B cell (primary cell): ENCODE measurements around the gene CEL. TPM values are rescaled to one million over a fixed set of nuclear protein-coding genes. Genes with fewer than 3 reads are reported as not detected.

Experiments used
- ATAC-seq: fragments of 200-7000 bp; cut with Tn5 transposase; one replicate; pipeline ENCODE4 v1.10.0; 2021; ENCODE audit warnings: low read depth, mild to moderate bottlenecking, moderate number of reproducible peaks, moderate library complexity
- CTCF ChIA-PET: fragments of 350-600 bp; sonication (Branson Sonifier 250); formaldehyde crosslinking; loops from one replicate; lab custom pipeline; 2021; ENCODE audit warnings: antibody characterized with exemption, inconsistent platforms; lab: Charles Lee
- POLR2A ChIA-PET: fragments of 350-600 bp; sonication (Branson Sonifier 250); formaldehyde crosslinking; loops from one replicate; lab custom pipeline; 2021; ENCODE audit warnings: antibody characterized with exemption; lab: Charles Lee
- DNase-seq: peaks from one replicate; pipeline ENCODE4 v3.0.0; 2013
- H2AFZ ChIP-seq: 2 replicates; pipeline ENCODE4 v1.6.1; 2012; ENCODE audit warnings: mild to moderate bottlenecking, low read depth, low read length; ENCODE audit not compliant: insufficient read depth, poor library complexity, severe bottlenecking
- H3K27ac ChIP-seq, 2 donors: 1 replicate in 1 of 2; 2 replicates in 1 of 2; pipeline ENCODE4 v1.5.1; 2012 to 2013; ENCODE audit warnings: low read length in 2 of 2, mild to moderate bottlenecking in 2 of 2, moderate library complexity in 1 of 2
- H3K27me3 ChIP-seq, 4 experiments: fragments of 200-600 bp in 1 of 4; sonication (generic) in 1 of 4; replicated peaks in 1 of 4; 1 replicate in 2 of 4; 2 replicates in 2 of 4; pipeline versions ENCODE4 v1.6.1 to v1.7.0; 2013 to 2016; ENCODE audit warnings: low read length in 3 of 4, mild to moderate bottlenecking in 2 of 4, mixed read lengths in 1 of 4, moderate library complexity in 1 of 4; ENCODE audit not compliant: insufficient read depth in 4 of 4, control insufficient read depth in 3 of 4; ENCODE audit errors: control extremely low read depth in 1 of 4
- H3K36me3 ChIP-seq, 2 experiments: replicated peaks in 1 of 2; 1 replicate in 1 of 2; 2 replicates in 1 of 2; pipeline versions ENCODE4 v1.6.1 to v1.7.1; 2013; ENCODE audit warnings: low read length in 1 of 2; ENCODE audit not compliant: insufficient read depth in 2 of 2, control insufficient read depth in 1 of 2; ENCODE audit errors: control extremely low read depth in 1 of 2, extremely low read depth in 1 of 2
- H3K4me1 ChIP-seq, 2 donors: fragments of 200-600 bp in 1 of 2; sonication (generic) in 1 of 2; 1 replicate in 1 of 2; 2 replicates in 1 of 2; pipeline versions ENCODE4 v1.5.1 to v1.6.1; 2013 to 2017; ENCODE audit warnings: low read length in 2 of 2; ENCODE audit not compliant: control insufficient read depth in 2 of 2, insufficient read depth in 2 of 2
- H3K4me2 ChIP-seq: replicated peaks from 2 replicates; pipeline ENCODE3; 2012; ENCODE audit warnings: mild to moderate bottlenecking, low read depth, low read length; ENCODE audit not compliant: poor library complexity, severe bottlenecking
- H3K4me3 ChIP-seq, 5 experiments: fragments of 200-600 bp in 1 of 5; sonication (generic) in 1 of 5; 1 replicate in 3 of 5; 2 replicates in 2 of 5; pipeline versions ENCODE4 v1.5.1 to v1.7.0; 2011 to 2016; ENCODE audit warnings: low read length in 4 of 5, mild to moderate bottlenecking in 4 of 5, low read depth in 2 of 5, control low read depth in 1 of 5, moderate library complexity in 1 of 5; ENCODE audit not compliant: insufficient read depth in 1 of 5; ENCODE audit errors: control extremely low read depth in 1 of 5, extremely low read depth in 1 of 5
- H3K79me2 ChIP-seq: fragments of 200-600 bp; sonication (generic); one replicate; pipeline ENCODE4 v1.6.0; 2016; ENCODE audit warnings: low read length; ENCODE audit not compliant: control insufficient read depth, insufficient read depth
- H3K9ac ChIP-seq: fragments of 200-600 bp; sonication (generic); 2 replicates; pipeline ENCODE4 v1.6.1; 2017; ENCODE audit warnings: mild to moderate bottlenecking, low read length, moderate library complexity
- H3K9me3 ChIP-seq, 3 donors: one replicate each; pipeline versions ENCODE4 v1.6.1 to v1.7.1; 2013; ENCODE audit warnings: low read length in 2 of 3; ENCODE audit not compliant: control insufficient read depth in 2 of 3, insufficient read depth in 1 of 3; ENCODE audit errors: control extremely low read depth in 1 of 3
- H4K20me1 ChIP-seq: 2 replicates; pipeline ENCODE4 v1.6.0; 2012; ENCODE audit warnings: mild to moderate bottlenecking, low read length; ENCODE audit not compliant: insufficient read depth, control insufficient read depth, poor library complexity, severe bottlenecking
- H3K27ac Mint-ChIP-seq: one replicate; pipeline ENCODE4 v1.8.0; 2021; ENCODE audit warnings: mixed read lengths
- H3K27me3 Mint-ChIP-seq: one replicate; pipeline ENCODE4 v1.8.0; 2021; ENCODE audit warnings: mixed read lengths
- H3K4me1 Mint-ChIP-seq: one replicate; pipeline ENCODE4 v1.8.0; 2021; ENCODE audit warnings: mixed read lengths
- H3K4me3 Mint-ChIP-seq: one replicate; pipeline ENCODE4 v1.8.0; 2021; ENCODE audit warnings: mixed read lengths
- H3K9me3 Mint-ChIP-seq: one replicate; pipeline ENCODE4 v1.8.0; 2022; ENCODE audit warnings: mixed read lengths; ENCODE audit not compliant: insufficient read depth
- WGBS: methylation state at CpG from one replicate; pipeline ENCODE4 v1.1.5; 2013; ENCODE audit warnings: missing lambda C conversion rate; ENCODE audit not compliant: insufficient coverage; 5-methylcytosine and 5-hydroxymethylcytosine counted together
- intact Hi-C: fragments of 100-400 bp; cut with micrococcal nuclease; formaldehyde crosslinking; loops from one replicate; pipeline ENCODE4 v1.10.0; 2022
- polyA plus RNA-seq: library from polyadenylated mRNA; depleted of rRNA; stranded (reverse); fragments of >200 nt; gene quantifications from 2 replicates; pipeline ENCODE4 v1.2.3, GENCODE V29; 2012
- total RNA-seq, 2 donors: library from RNA; stranded (reverse); fragments of 120-200 nt in 1 of 2; gene quantifications; 1 replicate in 1 of 2; 2 replicates in 1 of 2; pipeline versions ENCODE4 v1.2.3 to v1.2.4, GENCODE V29; 2013 to 2022
- TF ChIP-seq, protein P1 (sequence below): fragments of 200-600 bp; IDR thresholded peaks from one replicate; pipeline ENCODE4 v1.8.0; 2022; ENCODE audit warnings: antibody characterized with exemption, mild to moderate bottlenecking

The CEL gene
- total and polyA plus RNA-seq, 2 donors (not counting 1 experiment from before 2014, with no cell fraction given), result 0.51 to 0.57 TPM

DNA sequence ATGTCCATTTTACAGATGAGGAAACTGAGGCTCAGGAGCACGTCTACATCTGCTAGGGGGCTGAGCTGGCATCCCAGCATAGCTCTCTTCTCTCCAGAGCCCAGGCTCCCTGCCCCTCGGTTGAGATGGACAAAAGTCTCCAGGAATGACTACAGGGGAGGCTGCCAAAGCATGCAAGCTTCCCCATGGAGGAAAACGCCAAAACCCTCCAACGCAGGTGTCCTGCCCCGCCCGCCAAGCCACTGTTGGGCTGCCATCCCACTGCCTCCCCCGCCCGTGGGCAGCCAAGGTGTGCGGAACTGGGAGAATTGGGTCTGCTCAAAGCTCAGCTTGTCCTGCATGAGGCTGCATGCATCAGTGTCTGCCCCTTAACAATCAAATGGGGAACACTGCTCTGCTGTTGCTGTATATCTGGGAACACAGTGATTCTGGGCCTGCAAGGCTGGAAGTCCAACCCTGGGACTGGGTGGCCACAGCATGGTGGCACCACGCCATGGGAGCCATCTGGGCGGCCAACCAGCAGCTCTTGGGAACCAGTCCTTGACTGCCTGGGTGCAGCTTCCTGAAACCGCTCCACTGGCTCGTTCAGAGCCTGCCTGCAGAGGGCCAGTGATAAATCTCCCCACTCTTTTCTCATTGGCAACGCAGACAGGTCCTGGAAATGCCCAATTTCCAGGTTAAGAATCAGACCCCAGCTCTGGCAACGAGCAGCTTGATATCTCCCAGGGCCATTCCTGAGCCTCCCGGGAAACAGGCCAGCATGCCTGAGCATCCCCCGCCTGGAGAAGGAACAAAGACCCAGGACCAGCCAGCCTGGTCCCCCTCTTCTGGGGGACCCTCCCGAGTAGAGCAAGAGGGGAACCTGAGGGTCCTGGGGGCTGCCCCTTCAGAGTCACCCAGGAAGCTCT is 55.7 kb downstream of the CEL start:
- no peak overlapping the region for H3K4me3 ChIP-seq
- peaks cover 74% of the 10 kb centered on the region for H3K4me1 Mint-ChIP-seq

More for the DNA sequence above, 55.7 kb downstream of the CEL start:
- no peak for ATAC-seq
- DNase-seq, result no peak
- Histone ChIP-seq H4K20me1 (peaks cover 64% of the 10 kb centered on the region), H3K4me1 (peaks cover 57 to 71% of the 10 kb centered on the region in 2 donors), H3K36me3 (no peaks in the 10 kb centered on the region), H3K9ac (no peak overlapping the region), H3K27ac (no peak overlapping the region), H3K27me3 (no peaks in the 10 kb centered on the region), H2AFZ (no peak overlapping the region), H3K9me3 (no peaks in the 10 kb centered on the region), H3K79me2 (peaks cover 74% of the 10 kb centered on the region), H3K4me2 (no peak overlapping the region)
- Mint-ChIP-seq H3K27ac (peak overlapping the region; percentile 71), H3K27me3 (no peaks in the 10 kb centered on the region), H3K4me3 (peak overlapping the region; percentile 41), H3K9me3 (no peaks in the 10 kb centered on the region)
- CTCF ChIA-PET, result interaction anchor here (1.1 to 26.5 kb wide), 5 partner anchors 12 to 31 kb away, joined by 3 to 599 read pairs (median 6); no protein-coding TSS in a partner anchor
- intact Hi-C loops, result loop anchor here (10.0 kb wide), 1 partner anchor 357 kb away; the partner anchor contains the start of gene SLC2A6
- 92% methylated on average over 18 of the region's 18 CpGs for WGBS
- TF ChIP-seq, protein P1, sequence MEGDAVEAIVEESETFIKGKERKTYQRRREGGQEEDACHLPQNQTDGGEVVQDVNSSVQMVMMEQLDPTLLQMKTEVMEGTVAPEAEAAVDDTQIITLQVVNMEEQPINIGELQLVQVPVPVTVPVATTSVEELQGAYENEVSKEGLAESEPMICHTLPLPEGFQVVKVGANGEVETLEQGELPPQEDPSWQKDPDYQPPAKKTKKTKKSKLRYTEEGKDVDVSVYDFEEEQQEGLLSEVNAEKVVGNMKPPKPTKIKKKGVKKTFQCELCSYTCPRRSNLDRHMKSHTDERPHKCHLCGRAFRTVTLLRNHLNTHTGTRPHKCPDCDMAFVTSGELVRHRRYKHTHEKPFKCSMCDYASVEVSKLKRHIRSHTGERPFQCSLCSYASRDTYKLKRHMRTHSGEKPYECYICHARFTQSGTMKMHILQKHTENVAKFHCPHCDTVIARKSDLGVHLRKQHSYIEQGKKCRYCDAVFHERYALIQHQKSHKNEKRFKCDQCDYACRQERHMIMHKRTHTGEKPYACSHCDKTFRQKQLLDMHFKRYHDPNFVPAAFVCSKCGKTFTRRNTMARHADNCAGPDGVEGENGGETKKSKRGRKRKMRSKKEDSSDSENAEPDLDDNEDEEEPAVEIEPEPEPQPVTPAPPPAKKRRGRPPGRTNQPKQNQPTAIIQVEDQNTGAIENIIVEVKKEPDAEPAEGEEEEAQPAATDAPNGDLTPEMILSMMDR, result no peak
- POLR2A ChIA-PET, result interaction anchor here (0.5 to 2.9 kb wide), 3 partner anchors 8 to 16 kb away, joined by 3 to 12 read pairs (median 6); no protein-coding TSS in a partner anchor
